GM23338 (cell line): ENCODE data around the gene UCMA. TPM values are rescaled to one million over a fixed set of nuclear protein-coding genes. Genes with fewer than 3 reads are reported as not detected.
"Not testable (repeated sequence)": the region's sequence is repeated elsewhere in the genome, so short reads cannot be mapped to it uniquely, and the experiment has no call there.

Experiments
- ATAC-seq: fragments of 200-7000 bp; cut with Tn5 transposase; 3 replicates; pipeline ENCODE4 v1.9.1; 2020
- DNase-seq: peaks from one replicate; pipeline ENCODE4 v3.0.0-alpha.2; 2015; ENCODE audit warnings: low spot score
- H2AFZ ChIP-seq: fragments of 200-600 bp; sonication (generic); 2 replicates; pipeline ENCODE4 v1.8.0; 2016; ENCODE audit warnings: antibody characterized with exemption, mild to moderate bottlenecking, moderate library complexity
- H3F3A ChIP-seq: fragments of 200-600 bp; sonication (generic); replicated peaks from 2 replicates; pipeline ENCODE4 v1.8.0; 2017; ENCODE audit warnings: antibody characterized with exemption, mixed run types, low read depth
- H3K27ac ChIP-seq: fragments of 200-600 bp; sonication (generic); 2 replicates; pipeline ENCODE4 v1.6.1; 2016; ENCODE audit warnings: low read depth
- H3K27me3 ChIP-seq: fragments of 200-600 bp; sonication (generic); 2 replicates; pipeline ENCODE4 v1.8.0; 2016; ENCODE audit warnings: mild to moderate bottlenecking, mixed run types, moderate library complexity; ENCODE audit not compliant: insufficient read depth
- H3K36me3 ChIP-seq: fragments of 200-600 bp; sonication (generic); 2 replicates; pipeline ENCODE4 v1.8.0; 2016; ENCODE audit warnings: mild to moderate bottlenecking; ENCODE audit not compliant: insufficient read depth
- H3K4me1 ChIP-seq: fragments of 200-600 bp; sonication (generic); 2 replicates; pipeline ENCODE4 v1.8.0; 2016; ENCODE audit warnings: mild to moderate bottlenecking, moderate library complexity; ENCODE audit not compliant: insufficient read depth
- H3K4me2 ChIP-seq: fragments of 200-600 bp; sonication (generic); 2 replicates; pipeline ENCODE4 v1.7.1; 2017; ENCODE audit warnings: mixed run types
- H3K4me3 ChIP-seq: fragments of 200-600 bp; sonication (generic); 2 replicates; pipeline ENCODE4 v1.6.1; 2016; ENCODE audit warnings: mixed run types
- H3K79me2 ChIP-seq: fragments of 200-600 bp; sonication (generic); replicated peaks from 2 replicates; pipeline ENCODE4 v1.8.0; 2017; ENCODE audit warnings: mild to moderate bottlenecking; ENCODE audit not compliant: insufficient read depth
- H3K9me2 ChIP-seq: fragments of 200-600 bp; sonication (generic); 2 replicates; pipeline ENCODE4 v1.8.0; 2017; ENCODE audit not compliant: insufficient read depth
- H4K20me1 ChIP-seq: fragments of 200-600 bp; sonication (generic); replicated peaks from 2 replicates; pipeline ENCODE4 v1.8.0; 2017; ENCODE audit warnings: mild to moderate bottlenecking; ENCODE audit not compliant: insufficient read depth
- H3K27ac Mint-ChIP-seq: 2 replicates; pipeline ENCODE4 v1.8.0; 2020; ENCODE audit warnings: inconsistent platforms, mild to moderate bottlenecking, moderate library complexity, mixed read lengths
- H3K27me3 Mint-ChIP-seq: 3 replicates; pipeline ENCODE4 v1.8.0; 2022; ENCODE audit warnings: low read depth, mild to moderate bottlenecking, moderate library complexity, mixed read lengths, inconsistent platforms; ENCODE audit not compliant: insufficient read depth, poor library complexity
- H3K36me3 Mint-ChIP-seq: 3 replicates; pipeline ENCODE4 v1.8.0; 2021; ENCODE audit warnings: low read depth, mild to moderate bottlenecking, inconsistent platforms, moderate library complexity, mixed read lengths
- H3K4me1 Mint-ChIP-seq: 3 replicates; pipeline ENCODE4 v1.8.0; 2020; ENCODE audit warnings: mild to moderate bottlenecking, inconsistent platforms, mixed read lengths
- H3K4me3 Mint-ChIP-seq: 3 replicates; pipeline ENCODE4 v1.8.0; 2021; ENCODE audit warnings: moderate library complexity, mild to moderate bottlenecking, inconsistent platforms, mixed read lengths
- H3K9me3 Mint-ChIP-seq: 3 replicates; pipeline ENCODE4 v1.8.0; 2020; ENCODE audit warnings: moderate library complexity, mild to moderate bottlenecking, inconsistent platforms, mixed read lengths
- CREB1 ChIP-seq: fragments of 250-450 bp; sonication (Bioruptor Pico); IDR thresholded peaks from 2 replicates; pipeline ENCODE4 v1.5.0; 2020; ENCODE audit warnings: low read depth, mild to moderate bottlenecking, moderate library complexity
- EZH2 ChIP-seq: fragments of 200-600 bp; sonication (generic); IDR thresholded peaks from one replicate; pipeline ENCODE4 v1.8.0; 2017; ENCODE audit warnings: antibody characterized with exemption, mild to moderate bottlenecking, low read depth; ENCODE audit not compliant: unreplicated experiment
- EZH2phosphoT487 ChIP-seq: fragments of 200-600 bp; sonication (generic); IDR thresholded peaks from one replicate; pipeline ENCODE4 v1.8.1; 2018; ENCODE audit warnings: antibody characterized with exemption; ENCODE audit not compliant: unreplicated experiment
- JUNB ChIP-seq: IDR thresholded peaks from one replicate; pipeline ENCODE4 v1.6.1; 2016; ENCODE audit warnings: antibody characterized with exemption; ENCODE audit not compliant: unreplicated experiment
- NANOG ChIP-seq: IDR thresholded peaks from 2 replicates; pipeline ENCODE4 v1.6.1; 2016; ENCODE audit warnings: antibody characterized with exemption, borderline replicate concordance
- POLR2AphosphoS5 ChIP-seq: IDR thresholded peaks from 2 replicates; pipeline ENCODE4 v1.6.1; 2016; ENCODE audit warnings: antibody characterized with exemption, low read depth
- STAT1 ChIP-seq: IDR thresholded peaks from one replicate; pipeline ENCODE4 v1.6.1; 2016; ENCODE audit warnings: antibody characterized with exemption; ENCODE audit not compliant: unreplicated experiment
- ZNF114 ChIP-seq: fragments of 250-450 bp; sonication (Bioruptor Pico); IDR thresholded peaks from 2 replicates; pipeline ENCODE4 v1.5.0; 2020; ENCODE audit warnings: mild to moderate bottlenecking, moderate library complexity
- ZNF331 ChIP-seq: fragments of 250-450 bp; sonication (Bioruptor Pico); IDR thresholded peaks from 2 replicates; pipeline ENCODE4 v1.5.0; 2020; ENCODE audit warnings: low read depth, mild to moderate bottlenecking, moderate library complexity
- ZNF462 ChIP-seq: fragments of 250-450 bp; sonication (Bioruptor Pico); IDR thresholded peaks from 2 replicates; pipeline ENCODE4 v1.5.0; 2020; ENCODE audit warnings: mild to moderate bottlenecking, moderate library complexity
- polyA plus RNA-seq: library from polyadenylated mRNA; unstranded; fragments of >200 nt; fragmentation: Nextera tagmentation; extraction: Ambion mirVana; gene quantifications from 2 replicates; pipeline ENCODE4 v1.2.1, GENCODE V29; 2016
- total RNA-seq: library from RNA; depleted of rRNA; stranded (reverse); fragments of >200 nt; shearing (Covaris generic); gene quantifications from 2 replicates; pipeline ENCODE4 v1.2.3, GENCODE V29; 2014
- TF ChIP-seq, protein P1 (sequence below): IDR thresholded peaks from 2 replicates; pipeline ENCODE4 v1.6.1; 2016; ENCODE audit warnings: antibody characterized with exemption
- TF ChIP-seq, protein P2 (sequence below), 2 experiments: fragments of 200-600 bp in 1 of 2; sonication (generic) in 1 of 2; conservative IDR thresholded peaks; 2 replicates each; pipeline versions ENCODE4 v1.5.1 to v1.6.1; 2016 to 2017; ENCODE audit warnings: antibody characterized with exemption in 2 of 2, low read depth in 2 of 2, mild to moderate bottlenecking in 2 of 2, moderate library complexity in 1 of 2

Gene UCMA
- total and polyA plus RNA-seq, 2 experiments from 2014 or later, result 12.7 to 16.7 TPM

GRCh38 chr10:13236638-13237037, 2.5 kb upstream of the UCMA start (continued):
- TF ChIP-seq ZNF462, result no peak
- TF ChIP-seq JUNB, result no peak

DNA sequence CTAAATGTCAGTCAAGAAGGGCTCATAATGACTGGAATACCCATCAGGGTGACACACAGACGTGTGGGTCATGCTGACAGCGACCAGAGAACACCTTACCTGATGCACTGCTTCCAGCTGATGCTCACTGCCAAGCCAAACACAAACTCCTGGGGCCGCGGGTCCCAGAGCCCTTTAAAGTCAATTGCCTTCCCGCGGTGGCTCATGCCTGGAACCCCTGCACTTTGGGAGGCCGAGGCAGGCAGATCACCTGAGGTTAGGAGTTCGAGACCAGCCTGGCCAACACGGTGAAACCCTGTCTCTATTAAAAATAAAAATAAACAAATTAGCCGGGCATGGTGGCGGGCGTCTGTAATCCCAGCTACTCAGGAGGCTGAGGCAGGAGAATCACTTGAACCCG, 562 bp upstream of the UCMA start:
- Histone ChIP-seq H2AFZ (peak overlapping the region; percentile 96; the same call in 1 of the 2 replicates), H3K4me1 (peaks cover 38% of the 10 kb centered on the region), H3K4me2 (peak overlapping the region; percentile 82)
- H3K27me3 Mint-ChIP-seq, H3K9me2 ChIP-seq, H4K20me1 ChIP-seq, H3K27ac Mint-ChIP-seq, H3K9me3 Mint-ChIP-seq, H3K4me3 Mint-ChIP-seq, H3F3A ChIP-seq, H3K36me3 ChIP-seq, ATAC-seq, H3K79me2 ChIP-seq, H3K36me3 Mint-ChIP-seq, H3K4me3 ChIP-seq, H3K27ac ChIP-seq, DNase-seq, H3K27me3 ChIP-seq: not testable (repeated sequence)
- H3K4me1 Mint-ChIP-seq, result peaks cover 34% of the 10 kb centered on the region

GRCh38 chr10:13233358-13233757, 816 bp downstream of the UCMA start:
- no peaks in the 10 kb centered on the region for H3K9me3 Mint-ChIP-seq
- Histone ChIP-seq H3K4me2 (peak overlapping the region; percentile 82), H4K20me1 (no peaks in the 10 kb centered on the region), H2AFZ (peak overlapping the region; percentile 89), H3K27ac (no peak overlapping the region), H3K36me3 (no peaks in the 10 kb centered on the region), H3K4me3 (peak overlapping the region; percentile 49), H3K27me3 (no peaks in the 10 kb centered on the region), H3K4me1 (peaks cover 41% of the 10 kb centered on the region), H3K79me2 (no peaks in the 10 kb centered on the region), H3F3A (peaks cover 6% of the 10 kb centered on the region), H3K9me2 (0 out of 2 replicates have a peak, but pooled peaks cover 6% of the 10 kb centered on the region)
- ATAC-seq (peak; percentile 63), DNase-seq (peak; percentile 53)
- H3K27ac Mint-ChIP-seq, result no peak overlapping the region
- peaks cover 40% of the 10 kb centered on the region for H3K4me1 Mint-ChIP-seq
- H3K36me3 Mint-ChIP-seq, result no peaks in the 10 kb centered on the region
- H3K27me3 Mint-ChIP-seq, result peaks cover 5% of the 10 kb centered on the region
- peak overlapping the region; percentile 51 for H3K4me3 Mint-ChIP-seq
- no peak for TF ChIP-seq EZH2
- TF ChIP-seq, protein P1, sequence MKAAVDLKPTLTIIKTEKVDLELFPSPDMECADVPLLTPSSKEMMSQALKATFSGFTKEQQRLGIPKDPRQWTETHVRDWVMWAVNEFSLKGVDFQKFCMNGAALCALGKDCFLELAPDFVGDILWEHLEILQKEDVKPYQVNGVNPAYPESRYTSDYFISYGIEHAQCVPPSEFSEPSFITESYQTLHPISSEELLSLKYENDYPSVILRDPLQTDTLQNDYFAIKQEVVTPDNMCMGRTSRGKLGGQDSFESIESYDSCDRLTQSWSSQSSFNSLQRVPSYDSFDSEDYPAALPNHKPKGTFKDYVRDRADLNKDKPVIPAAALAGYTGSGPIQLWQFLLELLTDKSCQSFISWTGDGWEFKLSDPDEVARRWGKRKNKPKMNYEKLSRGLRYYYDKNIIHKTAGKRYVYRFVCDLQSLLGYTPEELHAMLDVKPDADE, result no peak
- TF ChIP-seq EZH2phosphoT487, result no peak
- TF ChIP-seq ZNF331 (CRISPR knock-in tag), result no peak
- TF ChIP-seq ZNF114, result no peak
- TF ChIP-seq, protein P2, sequence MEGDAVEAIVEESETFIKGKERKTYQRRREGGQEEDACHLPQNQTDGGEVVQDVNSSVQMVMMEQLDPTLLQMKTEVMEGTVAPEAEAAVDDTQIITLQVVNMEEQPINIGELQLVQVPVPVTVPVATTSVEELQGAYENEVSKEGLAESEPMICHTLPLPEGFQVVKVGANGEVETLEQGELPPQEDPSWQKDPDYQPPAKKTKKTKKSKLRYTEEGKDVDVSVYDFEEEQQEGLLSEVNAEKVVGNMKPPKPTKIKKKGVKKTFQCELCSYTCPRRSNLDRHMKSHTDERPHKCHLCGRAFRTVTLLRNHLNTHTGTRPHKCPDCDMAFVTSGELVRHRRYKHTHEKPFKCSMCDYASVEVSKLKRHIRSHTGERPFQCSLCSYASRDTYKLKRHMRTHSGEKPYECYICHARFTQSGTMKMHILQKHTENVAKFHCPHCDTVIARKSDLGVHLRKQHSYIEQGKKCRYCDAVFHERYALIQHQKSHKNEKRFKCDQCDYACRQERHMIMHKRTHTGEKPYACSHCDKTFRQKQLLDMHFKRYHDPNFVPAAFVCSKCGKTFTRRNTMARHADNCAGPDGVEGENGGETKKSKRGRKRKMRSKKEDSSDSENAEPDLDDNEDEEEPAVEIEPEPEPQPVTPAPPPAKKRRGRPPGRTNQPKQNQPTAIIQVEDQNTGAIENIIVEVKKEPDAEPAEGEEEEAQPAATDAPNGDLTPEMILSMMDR (conservative IDR thresholded peaks at IDR 0.05; ENCODE audit: low read depth in 2 of 2), result no peak
- TF ChIP-seq STAT1, result no peak
- no peak for TF ChIP-seq POLR2AphosphoS5
- TF ChIP-seq NANOG, result no peak
- no peak for TF ChIP-seq CREB1 (CRISPR knock-in tag)
